IPS-11a (cell line): ENCODE measurements around the gene INPP1.
"Not testable (repeated sequence)": the region's sequence is repeated elsewhere in the genome, so short reads cannot be mapped to it uniquely, and the experiment has no call there.

Experiments used
- H3K4me3 ChIP-seq: one replicate; pipeline ENCODE4 v1.5.1; 2013; ENCODE audit warnings: low read depth, low read length, control low read depth

The INPP1 gene

GRCh38 chr2:190333395-190333794 lies 10.0 kb upstream of the INPP1 start:
- H3K4me3 ChIP-seq, result no peak overlapping the region

GRCh38 chr2:190333928-190334327 lies 9.5 kb upstream of the INPP1 start:
- H3K4me3 ChIP-seq, result no peak overlapping the region

GRCh38 chr2:190334479-190335224 lies 8.7 kb upstream of the INPP1 start:
- H3K4me3 ChIP-seq, result no peak overlapping the region

- H3K4me3 ChIP-seq, result no peak overlapping the region
Measured at GRCh38 chr2:190335225-190335559, 8.2 kb upstream of the INPP1 start.

- not testable (repeated sequence) for H3K4me3 ChIP-seq
Measured at GRCh38 chr2:190335584-190335983, 7.8 kb upstream of the INPP1 start.

GRCh38 chr2:190336420-190336819 lies 7.0 kb upstream of the INPP1 start:
- no peak overlapping the region for H3K4me3 ChIP-seq

GRCh38 chr2:190338453-190338852 lies 4.9 kb upstream of the INPP1 start:
- H3K4me3 ChIP-seq, result no peak overlapping the region

GRCh38 chr2:190339394-190339793 lies 4.0 kb upstream of the INPP1 start:
- no peak overlapping the region for H3K4me3 ChIP-seq

- H3K4me3 ChIP-seq, result no peak overlapping the region
Measured at GRCh38 chr2:190340369-190340768, 3.0 kb upstream of the INPP1 start.

- no peak overlapping the region for H3K4me3 ChIP-seq
Measured at GRCh38 chr2:190342611-190343010, 778 bp upstream of the INPP1 start.

- peak overlapping the region; percentile 50 for H3K4me3 ChIP-seq
Measured at GRCh38 chr2:190343089-190343535, 277 bp upstream of the INPP1 start.

- peak overlapping the region; percentile 50 for H3K4me3 ChIP-seq
Measured at GRCh38 chr2:190344276-190344827, 963 bp downstream of the INPP1 start.

- no peak overlapping the region for H3K4me3 ChIP-seq
Measured at GRCh38 chr2:190350371-190350770, 7.0 kb downstream of the INPP1 start.

- no peak overlapping the region for H3K4me3 ChIP-seq
Measured at GRCh38 chr2:190351955-190352354, 8.6 kb downstream of the INPP1 start.

- no peak overlapping the region for H3K4me3 ChIP-seq
Measured at GRCh38 chr2:190352668-190353536, 9.5 kb downstream of the INPP1 start.

GRCh38 chr2:190353537-190353899 lies 10.1 kb downstream of the INPP1 start:
- no peak overlapping the region for H3K4me3 ChIP-seq

- H3K4me3 ChIP-seq, result no peak overlapping the region
Measured at GRCh38 chr2:190354003-190354690, 10.8 kb downstream of the INPP1 start.

GRCh38 chr2:190355968-190356644 lies 12.7 kb downstream of the INPP1 start:
- H3K4me3 ChIP-seq, result no peak overlapping the region

- H3K4me3 ChIP-seq, result no peak overlapping the region
Measured at GRCh38 chr2:190357600-190357999, 14.2 kb downstream of the INPP1 start.

GRCh38 chr2:190358655-190359448 lies 15.5 kb downstream of the INPP1 start:
- H3K4me3 ChIP-seq, result not testable (repeated sequence)
